HG03175 (cell line): ENCODE results near the gene PLCG2.
"Not testable (repeated sequence)": the region's sequence is repeated elsewhere in the genome, so short reads cannot be mapped to it uniquely, and the experiment has no call there.

Source experiments
- ATAC-seq: cut with Tn5 transposase; IDR thresholded peaks from one replicate; pipeline ENCODE4 v1.9.1; 2021; ENCODE audit warnings: mild to moderate bottlenecking, moderate library complexity; ENCODE audit not compliant: unreplicated experiment

The PLCG2 gene

DNA sequence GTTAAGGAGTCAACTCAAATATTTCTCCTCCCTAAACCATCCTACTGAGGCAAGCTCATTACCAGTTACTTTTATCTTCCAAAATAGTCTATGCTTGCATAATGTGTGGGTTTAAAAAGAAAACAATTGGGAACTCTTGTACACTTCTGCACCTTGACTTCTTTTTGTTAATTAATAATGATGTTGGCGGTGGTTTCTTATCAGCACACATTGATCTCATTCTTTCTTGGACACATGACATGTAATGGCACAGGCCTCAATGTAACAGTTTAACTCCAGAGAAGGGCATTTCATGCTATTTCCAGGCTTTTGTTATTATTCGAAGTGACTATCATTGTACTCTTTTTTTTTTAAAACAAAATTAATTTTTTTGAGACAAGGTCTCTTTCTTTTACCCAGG lies 7.8 kb downstream of the PLCG2 start:
- no peak for ATAC-seq

DNA sequence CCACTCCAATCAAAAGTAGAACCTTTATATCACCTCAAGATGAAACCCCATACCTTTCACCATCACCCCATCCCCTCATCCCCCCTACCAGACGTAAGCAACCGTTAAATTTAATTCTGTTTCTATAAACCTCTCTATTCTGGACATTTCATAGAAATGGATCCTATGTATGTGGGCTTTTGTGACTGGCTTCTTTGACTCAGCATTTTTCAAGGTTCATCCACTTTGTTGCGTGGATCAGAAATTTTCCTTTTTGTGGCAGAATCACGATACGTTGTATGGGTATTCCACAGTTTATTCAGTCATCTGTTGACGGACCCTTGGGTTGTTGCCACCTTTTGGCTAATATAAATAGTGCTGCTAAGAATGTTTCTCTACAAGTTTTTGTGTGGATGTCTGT lies 8.6 kb downstream of the PLCG2 start:
- ATAC-seq, result no peak

DNA sequence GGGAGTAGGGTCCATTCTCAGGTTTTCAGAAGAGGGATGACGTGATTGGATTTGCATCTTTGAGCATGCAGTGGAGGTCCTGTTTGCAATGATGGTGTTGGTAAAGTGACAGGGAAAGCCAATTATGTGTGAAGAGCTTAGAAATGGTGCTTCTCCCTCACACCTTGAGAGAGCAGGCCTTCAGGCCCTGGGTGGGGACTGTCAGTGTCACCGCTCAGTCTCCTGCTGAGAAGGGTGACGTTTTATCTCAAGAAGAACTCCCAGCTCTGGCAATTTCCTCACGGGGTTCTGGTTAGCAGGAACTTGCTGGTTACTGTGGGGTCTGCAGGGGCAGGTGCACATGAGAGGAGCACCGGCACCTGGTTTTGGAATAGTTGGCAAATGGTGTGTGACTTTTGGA lies 11.2 kb downstream of the PLCG2 start:
- no peak for ATAC-seq

DNA sequence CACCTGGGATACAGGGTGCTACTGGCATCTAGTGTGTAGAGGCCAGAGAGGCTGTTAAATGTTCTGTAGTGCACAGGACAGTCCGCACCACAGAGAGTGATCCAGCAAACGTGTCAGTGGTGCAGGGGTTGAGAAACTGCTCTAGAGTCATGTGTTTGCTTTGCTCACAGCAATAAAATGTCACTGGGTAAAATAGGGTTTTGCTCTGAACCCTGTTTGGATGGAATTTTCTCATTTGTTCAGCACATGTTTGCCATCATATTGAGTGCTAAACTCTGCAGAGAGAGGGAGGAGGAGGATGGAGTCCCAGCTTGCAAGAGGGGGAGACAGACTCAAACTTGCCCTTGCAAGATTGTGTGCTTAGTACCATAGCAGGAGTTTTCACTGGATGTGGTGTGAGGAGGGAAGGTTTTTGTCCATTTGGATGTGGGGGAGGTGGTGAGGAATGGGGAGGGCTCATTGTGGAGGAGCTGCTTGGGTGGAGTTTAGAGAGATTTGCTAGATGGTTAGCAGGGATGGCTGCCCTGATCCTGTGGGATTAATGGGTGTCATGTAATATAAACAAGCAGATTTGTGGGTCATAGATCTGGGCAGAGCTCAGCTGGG lies 11.8 kb downstream of the PLCG2 start:
- no peak for ATAC-seq

DNA sequence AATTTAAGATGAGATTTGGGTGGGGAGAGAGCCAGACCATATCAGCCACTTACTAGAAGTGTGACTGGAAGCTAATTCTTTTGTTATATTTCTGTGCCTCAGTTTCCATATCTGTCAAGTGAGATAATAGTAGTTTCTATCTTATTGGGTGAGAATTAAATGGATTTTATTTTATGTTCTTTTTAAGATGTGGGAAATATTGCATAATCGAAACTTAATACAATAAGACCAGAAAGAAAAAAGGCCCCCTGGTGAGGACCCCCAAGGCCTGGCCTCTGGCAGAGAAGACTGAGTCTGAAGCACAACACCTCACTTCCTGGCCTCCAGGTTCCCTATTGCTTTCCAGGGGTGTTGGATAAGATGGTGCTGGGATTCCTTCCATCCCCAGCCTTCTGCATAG lies 13.7 kb downstream of the PLCG2 start:
- no peak for ATAC-seq

DNA sequence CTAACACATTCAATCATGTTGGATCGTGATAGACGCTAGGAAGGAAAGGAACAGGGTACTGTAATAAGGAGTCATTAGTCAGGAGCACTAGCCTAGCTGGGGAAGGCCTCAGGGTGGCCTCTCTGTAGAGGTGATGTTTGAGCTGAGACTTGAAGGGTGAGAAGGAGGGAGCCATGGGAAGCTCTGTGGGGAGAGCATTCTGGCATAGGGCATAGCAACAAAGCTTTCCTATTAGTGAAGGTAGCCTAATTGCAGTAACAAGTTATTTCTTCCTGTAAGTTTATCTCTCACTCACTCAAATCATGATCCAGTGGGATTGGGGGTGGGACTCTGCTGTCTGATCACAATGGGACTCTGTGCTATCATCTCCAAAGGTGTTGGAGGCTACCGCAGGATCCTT lies 16.1 kb downstream of the PLCG2 start:
- ATAC-seq, result no peak

DNA sequence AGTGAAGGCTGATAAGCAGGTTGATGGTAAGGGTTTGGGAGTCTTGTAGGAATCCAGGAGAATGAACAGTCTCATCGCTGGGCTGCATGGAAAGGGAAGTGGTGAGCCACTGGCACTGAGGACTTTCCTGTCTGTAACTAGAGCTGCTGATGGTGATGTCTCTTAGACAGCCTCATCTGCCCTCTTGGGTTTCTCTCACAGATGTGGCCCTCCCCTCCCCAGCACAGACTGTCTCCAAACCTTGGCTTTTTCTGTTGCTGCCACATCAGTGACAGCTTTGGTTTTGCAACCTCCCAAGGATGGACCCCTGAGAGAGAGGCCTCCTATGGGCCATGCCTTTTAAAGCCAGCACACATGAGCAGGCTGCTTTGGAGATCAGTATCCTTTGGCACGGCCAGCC lies 16.9 kb downstream of the PLCG2 start:
- ATAC-seq, result no peak

DNA sequence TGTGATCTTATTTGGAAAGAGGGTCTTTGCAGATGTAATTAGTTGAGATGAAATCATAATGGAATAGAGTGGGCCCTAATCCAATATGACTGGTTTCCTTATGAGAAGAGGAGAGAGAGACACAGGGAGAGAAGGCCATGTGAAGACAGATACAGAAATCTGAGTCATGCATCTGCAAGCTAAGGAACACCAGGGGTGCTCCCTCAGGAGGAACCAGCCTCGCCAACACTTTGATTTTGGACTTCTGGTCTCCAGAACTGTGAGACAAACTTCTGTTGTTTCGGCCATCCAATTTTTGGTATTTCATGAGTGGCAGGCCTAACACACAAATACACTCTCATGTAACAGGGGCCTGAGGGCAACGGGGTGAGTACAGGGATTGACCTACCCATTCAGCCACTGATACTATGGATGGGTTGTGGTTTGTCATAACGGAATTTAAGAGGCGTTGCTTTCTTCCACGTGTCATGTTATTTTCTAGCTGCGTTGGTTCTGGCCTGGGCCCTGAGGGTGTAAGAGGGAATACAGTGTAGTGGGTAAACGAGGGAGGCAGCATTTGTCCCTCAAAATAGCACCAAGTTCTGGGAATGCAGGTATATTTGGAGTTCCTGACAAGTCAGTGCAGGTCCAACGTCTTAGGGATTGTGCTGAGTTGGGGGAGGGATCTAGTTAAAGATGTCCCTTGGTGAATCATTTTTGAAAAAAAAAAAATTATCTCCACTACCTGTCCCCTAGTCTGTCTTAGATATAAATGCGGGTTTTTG lies 17.7 kb downstream of the PLCG2 start:
- no peak for ATAC-seq

DNA sequence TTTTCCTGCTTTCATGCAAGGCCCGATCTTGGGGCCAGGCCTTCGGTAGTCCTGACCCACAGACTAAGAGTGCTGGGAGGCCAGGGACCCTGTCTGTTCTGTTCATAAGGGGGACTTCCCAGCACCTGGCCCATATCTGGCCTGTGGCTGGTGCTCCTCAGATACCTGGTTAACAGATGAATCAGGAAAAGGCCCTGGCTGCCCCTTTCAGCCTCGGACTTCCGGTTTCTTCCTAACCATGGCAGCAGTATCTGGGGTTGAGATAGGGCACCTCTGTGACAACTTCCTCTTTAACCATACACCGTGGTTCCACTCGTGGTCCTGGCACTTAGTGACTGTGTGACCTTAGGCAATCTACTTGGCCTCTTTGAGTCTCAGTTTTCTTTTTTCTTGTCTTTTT lies 18.4 kb downstream of the PLCG2 start:
- peak; percentile 58 for ATAC-seq

DNA sequence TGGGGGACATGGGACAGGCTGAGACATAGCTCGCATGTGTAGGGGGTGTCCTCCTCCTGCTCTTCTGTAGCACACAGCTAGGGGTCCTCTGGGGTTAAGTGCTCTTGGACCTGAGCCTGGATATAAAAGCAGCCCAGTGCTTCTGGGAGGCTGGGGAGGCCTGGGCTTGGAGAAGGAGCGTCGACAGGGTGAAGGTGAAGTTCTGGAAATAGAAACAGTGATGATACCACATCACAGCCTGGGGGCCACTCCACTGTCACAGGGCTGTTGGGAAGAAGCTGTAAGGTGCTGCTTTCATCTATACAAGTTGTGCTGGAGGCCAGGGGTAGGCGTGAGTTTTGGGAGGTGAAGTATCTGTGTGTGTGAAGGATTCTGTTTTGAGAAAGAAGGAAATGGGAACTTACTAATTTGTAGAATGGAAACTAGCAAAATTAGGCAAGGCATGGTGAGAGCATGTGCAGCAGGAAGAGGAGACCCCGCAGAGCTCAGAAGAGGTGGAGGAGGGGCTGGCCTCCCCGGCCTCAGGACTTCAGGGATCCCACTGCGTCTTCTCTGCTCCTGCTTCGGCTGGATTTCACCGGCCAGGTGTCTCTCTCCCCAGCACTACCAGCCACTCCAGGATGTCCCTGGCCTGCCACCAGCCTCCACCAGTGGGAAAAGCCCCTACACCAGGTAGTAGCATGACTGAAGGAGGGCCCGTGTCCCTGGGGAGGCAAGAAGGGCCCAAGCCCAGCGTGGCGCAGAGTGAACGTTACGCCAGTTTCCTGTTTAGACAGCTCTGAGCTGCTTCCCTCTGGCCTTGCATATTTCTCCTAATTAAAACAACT lies 19.4 kb downstream of the PLCG2 start:
- peak; percentile 48 for ATAC-seq

DNA sequence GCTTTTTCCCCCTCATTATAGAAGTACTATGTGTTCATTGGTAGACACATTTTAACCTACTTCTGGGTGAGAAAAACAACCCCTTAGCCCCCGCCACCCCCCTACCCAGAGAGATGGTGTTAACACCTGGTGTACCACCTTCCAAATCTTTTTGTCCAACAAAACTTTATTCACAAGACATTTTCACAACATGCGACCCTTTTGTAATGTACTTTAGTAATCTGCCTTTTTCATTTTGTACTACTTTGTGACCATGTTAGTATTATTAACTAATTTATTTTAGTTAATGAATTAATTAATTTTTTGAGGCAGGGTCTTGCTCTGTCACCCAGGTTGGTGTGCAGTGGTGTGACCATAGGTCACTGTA lies 20.0 kb downstream of the PLCG2 start:
- no peak for ATAC-seq

DNA sequence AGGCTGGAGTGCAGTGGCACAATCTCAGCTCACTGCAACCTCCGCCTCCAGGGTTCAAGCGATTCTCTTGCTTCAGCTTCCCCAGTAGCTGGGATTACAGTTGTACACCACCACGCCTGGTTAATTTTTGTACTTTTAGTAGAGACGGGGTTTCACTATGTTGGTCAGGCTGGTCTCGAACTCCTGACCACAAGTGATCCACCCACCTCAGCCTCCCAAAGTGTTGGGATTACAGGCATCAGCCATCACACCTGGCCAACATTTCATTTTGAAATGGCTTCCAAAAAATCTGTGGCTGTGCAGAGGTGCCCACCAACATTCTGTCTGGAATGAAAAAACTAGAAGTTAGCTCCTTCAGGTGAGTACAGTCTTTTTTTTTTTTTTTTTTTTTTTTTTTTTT lies 22.6 kb downstream of the PLCG2 start:
- not testable (repeated sequence) for ATAC-seq

DNA sequence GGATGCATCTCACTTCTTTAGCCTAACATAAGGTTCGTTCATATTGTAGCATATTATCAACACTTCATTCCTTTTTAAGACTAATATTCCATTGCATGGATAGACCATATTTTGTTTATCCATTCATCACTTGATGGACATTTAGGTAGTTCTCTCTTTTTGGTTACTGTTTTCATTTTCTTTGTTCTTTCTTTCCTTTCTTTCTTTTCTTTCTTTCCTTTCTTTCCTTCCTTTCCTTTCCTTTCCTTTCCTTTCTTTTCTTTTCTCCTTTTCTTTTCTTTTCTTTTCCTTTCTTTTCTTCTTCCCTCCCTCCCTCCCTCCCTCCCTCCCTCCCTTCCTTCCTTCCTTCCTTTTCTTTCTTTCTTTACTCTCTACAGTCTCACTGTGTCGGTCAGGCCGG lies 24.2 kb downstream of the PLCG2 start:
- no peak for ATAC-seq

DNA sequence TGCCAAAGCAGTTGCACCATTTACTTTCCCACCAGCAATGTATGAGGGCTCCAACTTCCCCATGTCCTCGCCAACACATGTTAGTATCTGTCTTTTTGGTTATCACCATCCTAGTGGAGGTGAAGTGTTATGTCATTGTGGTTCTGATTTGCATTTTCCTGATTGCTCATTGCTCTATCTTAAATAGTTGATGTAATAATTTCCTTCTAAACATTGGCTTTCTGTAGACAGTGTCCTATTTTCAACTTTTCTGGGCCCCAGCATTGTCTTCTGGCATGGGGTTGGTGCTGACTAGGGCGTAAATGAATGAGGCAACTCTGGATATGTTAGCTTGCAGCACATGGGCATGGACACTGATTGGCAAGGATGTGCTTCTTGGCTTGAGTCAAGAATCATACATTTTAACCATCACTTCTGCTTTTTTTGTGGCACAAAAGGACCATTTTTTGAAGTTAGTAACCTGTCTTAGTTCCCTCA lies 25.1 kb downstream of the PLCG2 start:
- ATAC-seq, result peak; percentile 28

DNA sequence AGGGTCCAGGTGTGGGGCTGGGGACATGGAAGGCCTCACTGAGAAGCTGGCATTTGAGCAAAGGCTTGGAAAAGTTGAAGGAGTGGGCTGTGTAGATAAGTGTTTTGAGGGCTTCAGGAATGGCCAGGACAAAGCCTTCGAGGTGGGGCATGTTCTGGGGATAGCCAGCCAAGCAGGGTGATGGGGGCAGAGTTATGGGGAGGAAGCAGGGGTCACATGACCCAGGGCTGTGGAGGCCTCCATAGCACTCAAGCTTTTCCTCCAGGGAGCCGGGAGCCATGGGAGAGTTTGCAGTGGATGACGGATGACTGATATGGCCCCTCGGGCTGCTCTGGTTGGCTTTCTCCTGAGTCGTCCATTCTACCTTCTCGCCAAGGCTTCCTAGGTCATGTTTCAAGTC lies 27.6 kb downstream of the PLCG2 start:
- ATAC-seq, result no peak

DNA sequence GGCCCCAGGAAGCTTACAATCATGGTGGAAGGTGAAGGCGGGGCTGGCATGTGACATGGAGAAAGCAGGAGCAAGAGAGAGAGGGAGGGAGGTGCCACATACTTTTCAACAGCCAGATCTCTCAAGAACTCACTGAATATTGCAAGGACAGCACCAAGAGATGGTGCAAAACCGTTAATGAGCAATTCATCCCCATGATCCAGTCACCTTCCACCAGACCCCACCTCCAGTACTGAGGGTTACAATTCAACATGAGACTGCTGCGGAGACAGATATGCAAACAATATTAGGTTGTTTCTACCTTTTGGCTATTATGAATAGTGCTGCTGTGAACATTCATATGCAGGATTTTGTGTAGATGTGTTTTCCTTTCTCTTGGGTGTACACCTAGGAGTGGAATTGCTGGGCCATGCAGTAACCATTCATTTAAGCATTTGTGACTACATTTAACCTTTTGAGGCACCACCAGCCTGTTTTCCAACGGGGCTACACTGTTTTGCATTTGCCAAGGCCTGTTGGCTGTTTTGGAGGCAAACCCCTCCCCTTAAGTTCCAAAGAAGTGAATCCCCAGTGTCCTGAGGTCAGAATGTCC lies 28.8 kb downstream of the PLCG2 start:
- no peak for ATAC-seq

DNA sequence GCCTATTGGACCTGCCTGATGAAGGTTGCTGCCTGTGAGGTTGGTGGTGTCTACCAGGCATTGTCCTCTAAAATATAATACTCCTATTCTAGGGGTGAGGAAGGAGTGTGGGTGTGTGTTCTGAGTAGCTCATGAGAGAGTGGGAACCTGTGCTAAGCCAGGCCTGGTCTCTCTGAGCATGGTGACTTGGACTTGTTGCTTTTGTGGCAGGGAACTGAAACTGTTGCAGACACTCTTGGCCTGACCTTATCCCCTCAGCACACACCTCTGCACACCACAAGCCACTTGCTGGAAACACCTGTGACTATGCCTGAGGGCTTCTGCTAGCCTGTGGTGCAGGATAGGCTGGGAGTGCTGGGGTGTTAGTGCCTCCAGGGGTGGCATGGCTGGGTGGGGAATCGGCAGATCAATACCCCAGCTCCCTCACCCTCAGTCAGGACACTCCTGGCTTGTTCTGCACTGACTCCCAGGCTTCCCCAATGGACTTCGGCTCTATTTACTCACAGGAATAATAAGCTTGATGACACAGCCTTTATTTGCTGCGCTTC lies 29.9 kb downstream of the PLCG2 start:
- peak; percentile 67 for ATAC-seq

DNA sequence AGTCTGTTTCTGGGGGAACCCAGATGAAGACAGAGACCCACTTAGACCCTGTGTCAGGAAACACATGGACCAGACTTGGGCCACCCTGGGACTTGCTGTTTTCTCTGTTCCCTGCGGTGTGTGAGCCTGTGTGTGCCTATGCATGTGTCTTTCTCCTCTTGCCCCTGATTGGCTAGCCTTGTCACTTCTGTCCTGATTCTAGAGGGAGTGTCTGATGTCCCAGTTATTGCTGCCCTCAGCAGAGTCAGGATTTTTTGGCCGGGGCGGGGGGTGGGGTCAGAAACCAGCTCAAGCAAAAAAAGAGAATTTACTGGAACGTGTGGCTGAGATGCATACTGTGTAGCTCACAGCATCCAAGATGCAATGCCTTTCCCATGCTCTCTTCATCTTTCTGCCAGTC lies 30.5 kb downstream of the PLCG2 start:
- no peak for ATAC-seq

DNA sequence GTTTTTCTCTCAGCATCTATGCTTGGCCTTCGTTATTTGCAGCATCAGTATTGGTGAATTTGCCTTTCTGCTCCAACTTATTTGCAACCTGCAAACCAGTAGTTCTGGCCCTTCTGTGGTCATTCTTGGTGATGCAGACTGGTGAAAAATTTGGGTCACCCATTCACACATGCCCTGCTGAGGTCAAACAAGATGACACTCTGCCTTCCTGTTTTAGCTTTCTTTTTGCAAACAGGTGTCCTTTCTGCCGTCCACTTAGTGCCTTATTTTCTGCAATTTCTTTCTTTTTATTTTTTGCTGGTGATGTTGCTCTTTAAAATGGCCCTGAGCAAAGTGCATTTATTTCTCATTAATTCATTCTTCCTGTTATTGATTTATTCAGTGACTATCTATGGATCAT lies 31.3 kb downstream of the PLCG2 start:
- ATAC-seq, result peak; percentile 37

DNA sequence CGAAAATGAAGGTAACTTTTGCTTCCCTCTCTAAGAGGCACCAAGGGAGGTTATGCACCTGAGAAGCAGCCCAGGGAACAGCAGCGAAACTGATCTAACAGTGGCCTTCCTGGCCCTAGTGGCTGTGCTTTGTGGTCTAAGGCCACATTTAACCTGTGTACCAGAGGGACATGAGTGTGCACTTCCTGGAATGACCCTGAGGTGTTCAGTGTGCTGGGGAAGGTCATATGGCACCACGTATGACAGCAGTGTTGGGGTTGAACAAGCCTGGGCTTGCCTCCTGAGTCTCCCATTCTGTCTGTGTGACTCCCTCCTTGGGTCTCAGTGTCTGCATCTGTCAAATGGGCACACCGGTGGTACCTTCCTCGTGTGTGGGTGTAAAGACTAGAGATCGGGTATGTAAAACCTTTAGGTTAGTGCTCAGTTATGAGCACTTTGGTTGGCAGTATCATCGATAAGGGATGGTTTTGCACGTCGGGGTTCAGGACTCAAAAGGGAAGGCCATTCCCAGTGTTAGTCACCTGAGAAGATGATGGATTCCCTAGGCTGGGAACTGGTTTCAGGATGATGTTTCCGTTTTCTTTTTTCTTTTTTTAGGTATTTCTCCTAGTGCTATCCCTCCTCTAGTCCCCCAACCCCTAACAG lies 31.9 kb downstream of the PLCG2 start:
- peak; percentile 44 for ATAC-seq

DNA sequence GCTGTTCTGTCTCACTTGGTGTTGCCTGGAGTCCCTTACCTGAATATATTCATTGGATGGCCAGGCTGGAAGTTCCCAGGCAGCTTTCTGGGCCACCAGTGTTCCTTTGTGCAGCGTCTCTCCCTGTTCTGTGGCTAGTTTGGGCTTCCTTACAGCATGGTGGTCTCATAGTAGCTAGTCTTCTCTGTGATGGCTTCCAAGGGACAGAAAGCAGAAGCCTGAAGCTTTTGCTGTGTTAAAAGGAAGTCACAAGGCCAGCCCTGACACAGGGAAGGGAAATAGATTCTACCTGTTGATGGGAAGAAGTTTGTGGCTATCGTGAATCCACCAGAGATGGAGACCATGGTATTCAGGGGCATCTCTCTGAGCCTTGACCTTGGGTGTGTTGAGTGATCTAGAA lies 34.6 kb downstream of the PLCG2 start:
- no peak for ATAC-seq
